HL-60 (cell line): ENCODE results near the gene ATP2B2.

Experiments used
- DNase-seq, 2 experiments: peaks; one replicate each; pipeline ENCODE4 v3.0.0-alpha.2; 2010 to 2020; ENCODE audit warnings: low read depth in 1 of 2, low spot score in 1 of 2
- H3K27ac ChIP-seq: fragments of 250-450 bp; sonication (Bioruptor Pico); replicated peaks from 2 replicates; pipeline ENCODE4 v1.5.1; 2020; ENCODE audit warnings: mild to moderate bottlenecking, moderate library complexity
- H3K27me3 ChIP-seq: fragments of 250-450 bp; sonication (Bioruptor Pico); 2 replicates; pipeline ENCODE4 v1.5.1; 2021; ENCODE audit warnings: mild to moderate bottlenecking, moderate library complexity; ENCODE audit not compliant: insufficient read depth, poor library complexity, severe bottlenecking
- H3K4me3 ChIP-seq: replicated peaks from 2 replicates; pipeline ENCODE4 v1.5.1; 2011; ENCODE audit warnings: mild to moderate bottlenecking, control low read depth, low read length; ENCODE audit not compliant: insufficient read depth
- GABPA ChIP-seq: IDR thresholded peaks from 2 replicates; pipeline ENCODE4 v1.6.1; 2012; ENCODE audit warnings: low read depth
- POLR2AphosphoS5 ChIP-seq: IDR thresholded peaks from 2 replicates; pipeline ENCODE4 v1.6.1; 2012; ENCODE audit warnings: low read depth
- REST ChIP-seq: IDR thresholded peaks from 2 replicates; pipeline ENCODE4 v1.6.1; 2012; ENCODE audit warnings: low read depth; ENCODE audit not compliant: insufficient replicate concordance
- SPI1 ChIP-seq: IDR thresholded peaks from 2 replicates; pipeline ENCODE4 v1.6.1; 2012; ENCODE audit warnings: low read depth, mild to moderate bottlenecking, borderline replicate concordance
- TF ChIP-seq, protein P1 (sequence below): IDR thresholded peaks from one replicate; pipeline ENCODE4 v1.5.1; 2011; ENCODE audit warnings: low read length, control low read depth, inconsistent platforms; ENCODE audit not compliant: insufficient read depth

Gene ATP2B2

DNA sequence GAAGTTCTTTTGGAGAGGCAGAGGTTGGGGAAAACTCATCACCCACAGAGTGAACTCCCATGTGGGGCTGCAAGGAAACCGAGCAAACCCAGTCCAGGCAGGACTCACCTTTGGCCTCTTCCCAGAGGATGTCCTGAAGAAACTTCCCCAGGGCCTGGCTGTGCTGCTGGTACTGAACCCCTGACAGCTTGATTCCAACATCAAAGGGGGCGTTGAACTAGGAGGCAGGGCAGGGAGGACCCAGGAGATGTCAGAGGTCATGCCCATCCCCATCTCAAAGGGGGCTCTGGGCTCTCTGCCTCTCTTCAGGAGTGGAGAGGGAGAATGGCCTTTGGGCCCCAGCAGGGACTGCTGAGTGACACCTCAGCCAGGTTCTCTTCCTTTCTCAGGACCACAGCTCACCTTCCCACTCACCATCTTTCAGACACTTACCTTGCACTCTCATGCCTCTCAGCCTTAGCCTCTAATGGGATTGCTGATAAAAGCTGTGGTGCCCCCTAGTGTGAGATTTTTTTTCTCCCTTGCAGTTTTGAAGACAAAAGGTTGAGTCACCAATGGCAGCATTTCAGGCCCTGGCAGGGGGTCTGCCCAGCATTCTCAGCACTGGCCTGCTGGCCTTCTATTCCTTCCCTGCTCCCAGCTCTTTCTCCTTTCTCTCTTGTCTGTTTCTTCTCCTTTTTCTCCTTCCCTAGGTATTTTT, 218.6 kb downstream of the ATP2B2 start:
- TF ChIP-seq, protein P1, sequence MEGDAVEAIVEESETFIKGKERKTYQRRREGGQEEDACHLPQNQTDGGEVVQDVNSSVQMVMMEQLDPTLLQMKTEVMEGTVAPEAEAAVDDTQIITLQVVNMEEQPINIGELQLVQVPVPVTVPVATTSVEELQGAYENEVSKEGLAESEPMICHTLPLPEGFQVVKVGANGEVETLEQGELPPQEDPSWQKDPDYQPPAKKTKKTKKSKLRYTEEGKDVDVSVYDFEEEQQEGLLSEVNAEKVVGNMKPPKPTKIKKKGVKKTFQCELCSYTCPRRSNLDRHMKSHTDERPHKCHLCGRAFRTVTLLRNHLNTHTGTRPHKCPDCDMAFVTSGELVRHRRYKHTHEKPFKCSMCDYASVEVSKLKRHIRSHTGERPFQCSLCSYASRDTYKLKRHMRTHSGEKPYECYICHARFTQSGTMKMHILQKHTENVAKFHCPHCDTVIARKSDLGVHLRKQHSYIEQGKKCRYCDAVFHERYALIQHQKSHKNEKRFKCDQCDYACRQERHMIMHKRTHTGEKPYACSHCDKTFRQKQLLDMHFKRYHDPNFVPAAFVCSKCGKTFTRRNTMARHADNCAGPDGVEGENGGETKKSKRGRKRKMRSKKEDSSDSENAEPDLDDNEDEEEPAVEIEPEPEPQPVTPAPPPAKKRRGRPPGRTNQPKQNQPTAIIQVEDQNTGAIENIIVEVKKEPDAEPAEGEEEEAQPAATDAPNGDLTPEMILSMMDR, result no peak
- TF ChIP-seq REST (no peak), SPI1 (no peak), GABPA (no peak), POLR2AphosphoS5 (no peak; the same call in 1 of the 2 replicates)
- no peaks in the 10 kb centered on the region for H3K27me3 ChIP-seq
- no peak overlapping the region for H3K4me3 ChIP-seq
- DNase-seq, result no peak
- H3K27ac ChIP-seq, result no peak overlapping the region

- TF ChIP-seq GABPA (no peak), POLR2AphosphoS5 (no peak), SPI1 (no peak), REST (no peak)
- TF ChIP-seq, protein P1, result no peak
- Histone ChIP-seq H3K27me3 (no peaks in the 10 kb centered on the region), H3K27ac (no peak overlapping the region), H3K4me3 (no peak overlapping the region)
- no peak for DNase-seq
Observed at GRCh38 chr3:10286133-10286524, 219.3 kb downstream of the ATP2B2 start.

- Histone ChIP-seq H3K27me3 (no peaks in the 10 kb centered on the region), H3K27ac (no peak overlapping the region), H3K4me3 (no peak overlapping the region)
- TF ChIP-seq GABPA (no peak), REST (no peak), POLR2AphosphoS5 (no peak), SPI1 (no peak)
- TF ChIP-seq, protein P1, result no peak
- no peak for DNase-seq
Observed at GRCh38 chr3:10285272-10286132, 219.9 kb downstream of the ATP2B2 start.
